Embryonic facial prominence (tissue), 1 donor: ENCODE results near the gene SETD7.

Experiments
- DNase-seq: peaks from one replicate; pipeline ENCODE4 v3.0.0-alpha.2; 2016; ENCODE audit errors: extremely low spot score

Gene SETD7

GRCh38 chr4:139556071-139556723 is at the start of gene SETD7:
Gene SETD7, minus strand, starts transcription at chr4:139556219. Its CDS starts 82 bp downstream, at chr4:139556137.
- peak; percentile 50 for DNase-seq

- DNase-seq: no peak
These were observed 49.5 kb upstream of the SETD7 start for GRCh38 chr4:139605516-139605915.

- DNase-seq: no peak
These were observed 47.8 kb upstream of the SETD7 start for GRCh38 chr4:139603576-139604410.

GRCh38 chr4:139602776-139603360 is 46.8 kb upstream of the SETD7 start:
- DNase-seq: no peak

GRCh38 chr4:139600662-139601061 is 44.6 kb upstream of the SETD7 start:
- DNase-seq: no peak

GRCh38 chr4:139599594-139600374 is 43.8 kb upstream of the SETD7 start:
- DNase-seq: no peak

- DNase-seq: no peak
These were observed 43.1 kb upstream of the SETD7 start for GRCh38 chr4:139599076-139599475.

GRCh38 chr4:139596684-139597279 is 40.8 kb upstream of the SETD7 start:
- no peak for DNase-seq

- no peak for DNase-seq
These were observed 40.1 kb upstream of the SETD7 start for GRCh38 chr4:139596034-139596683.

- DNase-seq: no peak
These were observed 38.7 kb upstream of the SETD7 start for GRCh38 chr4:139594591-139595185.

- DNase-seq: no peak
These were observed 37.1 kb upstream of the SETD7 start for GRCh38 chr4:139593091-139593564.

- DNase-seq: no peak
These were observed 33.5 kb upstream of the SETD7 start for GRCh38 chr4:139589336-139590018.

- no peak for DNase-seq
These were observed 31.4 kb upstream of the SETD7 start for GRCh38 chr4:139587446-139587845.

- DNase-seq: no peak
These were observed 29.5 kb upstream of the SETD7 start for GRCh38 chr4:139585473-139585872.

- DNase-seq: no peak
These were observed 28.8 kb upstream of the SETD7 start for GRCh38 chr4:139584784-139585183.

GRCh38 chr4:139584013-139584412 is 28.0 kb upstream of the SETD7 start:
- DNase-seq: no peak

- no peak for DNase-seq
These were observed 26.0 kb upstream of the SETD7 start for GRCh38 chr4:139582044-139582443.

- DNase-seq: no peak
These were observed 25.1 kb upstream of the SETD7 start for GRCh38 chr4:139581096-139581495.

- no peak for DNase-seq
These were observed 20.2 kb upstream of the SETD7 start for GRCh38 chr4:139576219-139576618.

GRCh38 chr4:139575072-139575471 is 19.1 kb upstream of the SETD7 start:
- DNase-seq: no peak
